ENCODE results near the gene TRAF7. TPM values are rescaled to one million over a fixed set of nuclear protein-coding genes. Genes with fewer than 3 reads are reported as not detected.
"Not testable (repeated sequence)": the region's sequence is repeated elsewhere in the genome, so short reads cannot be mapped to it uniquely, and the experiment has no call there.

Gene TRAF7
- total RNA-seq, 1 donor from 2014 or later, result 70.7 TPM

- intact Hi-C loops (cut with micrococcal nuclease), result no loop called here
Observed at GRCh38 chr16:2199095-2199494, 43.5 kb downstream of the TRAF7 start.

GRCh38 chr16:2199621-2200139 lies 44.1 kb downstream of the TRAF7 start:
- Mint-ChIP-seq H3K4me3 (ENCODE audit: low read depth) (no peak overlapping the region), H3K4me1 (ENCODE audit: low read depth) (peaks cover 6% of the 10 kb centered on the region), H3K36me3 (ENCODE audit: low read depth) (no peaks in the 10 kb centered on the region), H3K27ac (no peak overlapping the region), H3K27me3 (ENCODE audit: low read depth) (peaks cover 46% of the 10 kb centered on the region), H3K9me3 (no peaks in the 10 kb centered on the region)
- no peak for DNase-seq (ENCODE audit: low spot score)
- intact Hi-C loops (cut with micrococcal nuclease), result no loop called here

More at GRCh38 chr16:2199095-2199494, 43.5 kb downstream of the TRAF7 start:
- H3K4me1 Mint-ChIP-seq (ENCODE audit: low read depth), result peaks cover 2% of the 10 kb centered on the region
- H3K4me3 Mint-ChIP-seq (ENCODE audit: low read depth), result no peak overlapping the region
- peaks cover 47% of the 10 kb centered on the region for H3K27me3 Mint-ChIP-seq (ENCODE audit: low read depth)
- no peaks in the 10 kb centered on the region for H3K36me3 Mint-ChIP-seq (ENCODE audit: low read depth)
- H3K9me3 Mint-ChIP-seq, result no peaks in the 10 kb centered on the region
- no peak overlapping the region for H3K27ac Mint-ChIP-seq
- no peak for DNase-seq (ENCODE audit: low spot score)

DNA sequence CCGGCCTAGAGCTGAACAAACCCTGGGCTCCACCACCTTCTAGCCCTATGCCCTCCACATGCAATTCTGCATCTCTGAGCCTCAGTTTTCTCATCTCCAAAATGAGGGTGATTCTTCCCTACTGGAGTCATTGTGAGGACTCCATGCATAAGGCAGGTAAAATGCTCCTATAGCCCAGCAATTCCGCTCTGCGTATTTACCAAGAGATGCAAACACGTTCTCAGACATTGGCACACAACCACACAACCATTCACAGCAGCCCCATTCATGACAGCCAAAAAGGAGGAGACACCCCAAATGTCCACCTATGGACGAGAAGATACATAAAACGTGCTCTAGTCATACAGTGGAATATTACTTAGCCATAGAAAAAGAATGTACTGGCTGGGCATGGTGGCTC lies 44.7 kb downstream of the TRAF7 start:
- no peak for DNase-seq (ENCODE audit: low spot score)
- H3K27ac Mint-ChIP-seq, result no peak overlapping the region
- H3K27me3 Mint-ChIP-seq (ENCODE audit: low read depth), result peaks cover 40% of the 10 kb centered on the region
- H3K9me3 Mint-ChIP-seq, result no peaks in the 10 kb centered on the region
- H3K4me3 Mint-ChIP-seq (ENCODE audit: low read depth), result no peak overlapping the region
- intact Hi-C loops (cut with micrococcal nuclease), result no loop called here
- no peaks in the 10 kb centered on the region for H3K36me3 Mint-ChIP-seq (ENCODE audit: low read depth)
- H3K4me1 Mint-ChIP-seq (ENCODE audit: low read depth), result peaks cover 8% of the 10 kb centered on the region

GRCh38 chr16:2203119-2203688 lies 47.6 kb downstream of the TRAF7 start:
- Mint-ChIP-seq H3K4me1 (ENCODE audit: low read depth) (peaks cover 18% of the 10 kb centered on the region), H3K4me3 (ENCODE audit: low read depth) (peak overlapping the region; percentile 50), H3K27me3 (ENCODE audit: low read depth) (peaks cover 28% of the 10 kb centered on the region), H3K36me3 (ENCODE audit: low read depth) (peaks cover 19% of the 10 kb centered on the region)
- DNase-seq (ENCODE audit: low spot score); intact Hi-C loops (cut with micrococcal nuclease); H3K9me3 Mint-ChIP-seq; H3K27ac Mint-ChIP-seq: not testable (repeated sequence)

GRCh38 chr16:2204416-2205103 lies 49.0 kb downstream of the TRAF7 start:
- Mint-ChIP-seq H3K4me1 (ENCODE audit: low read depth) (peaks cover 18% of the 10 kb centered on the region), H3K36me3 (ENCODE audit: low read depth) (peaks cover 26% of the 10 kb centered on the region), H3K27ac (peak overlapping the region; percentile 24), H3K9me3 (no peaks in the 10 kb centered on the region), H3K27me3 (ENCODE audit: low read depth) (peaks cover 18% of the 10 kb centered on the region), H3K4me3 (ENCODE audit: low read depth) (peak overlapping the region; percentile 81)
- intact Hi-C loops (cut with micrococcal nuclease), result loop anchor here (1.0 kb wide), 1 partner anchor 19 kb away; the partner anchor contains the start of gene E4F1
- DNase-seq (ENCODE audit: low spot score), result no peak

DNA sequence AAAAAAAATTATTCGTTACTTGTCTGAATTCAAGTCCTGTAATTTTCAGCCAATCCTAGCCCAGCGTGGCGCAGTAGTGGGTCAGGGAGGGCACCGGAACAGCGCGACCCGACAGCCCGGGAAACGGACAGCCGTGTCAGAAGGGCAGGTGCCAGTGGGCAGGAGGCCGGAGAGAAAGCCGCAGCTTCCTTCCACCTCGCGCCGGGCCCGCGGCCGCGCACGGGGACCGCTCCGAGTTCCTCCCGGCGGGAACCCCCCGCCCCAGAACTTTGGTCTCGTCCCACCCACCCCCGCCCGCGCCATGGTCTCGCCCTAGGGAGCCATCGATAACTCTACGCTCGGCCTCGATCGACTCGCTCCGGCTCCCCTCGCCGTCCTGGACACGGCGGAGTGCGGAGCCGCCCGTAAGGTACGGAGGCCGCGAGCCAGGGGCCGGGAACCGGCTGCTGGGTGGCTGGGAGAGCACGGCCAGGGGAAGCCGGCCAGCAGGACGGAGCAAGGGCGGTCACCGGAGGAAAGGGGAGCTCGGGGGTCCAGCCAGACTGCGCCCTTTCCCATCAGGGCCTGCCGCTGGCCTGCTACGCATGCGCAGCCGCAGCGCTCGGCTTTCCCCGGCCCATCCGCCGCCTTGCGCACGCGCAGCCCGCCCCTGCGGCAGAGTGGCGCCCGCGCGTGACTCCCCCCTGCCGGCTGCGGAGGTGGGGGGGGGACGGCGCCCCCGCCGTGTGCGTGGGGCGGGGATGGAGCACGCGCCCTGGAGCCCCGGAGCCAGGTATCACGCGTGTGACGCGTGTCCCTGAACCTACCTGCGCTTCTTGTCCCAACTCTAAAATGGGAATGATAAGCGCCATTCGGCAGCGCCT lies 49.8 kb downstream of the TRAF7 start, which contains the start of gene MLST8:
Gene MLST8, plus strand, starts transcription at position 351 of the 863 bp plus-strand sequence. CDS start 632 bp downstream, outside the sequence.
- Mint-ChIP-seq H3K4me1 (ENCODE audit: low read depth) (peaks cover 18% of the 10 kb centered on the region), H3K36me3 (ENCODE audit: low read depth) (peaks cover 26% of the 10 kb centered on the region), H3K4me3 (ENCODE audit: low read depth) (peak within 1 kb of the TSS; percentile 81), H3K27me3 (ENCODE audit: low read depth) (peaks cover 12% of the 10 kb centered on the region), H3K9me3 (no peaks in the 10 kb centered on the region), H3K27ac (peak within 1 kb of the TSS; percentile 69)
- intact Hi-C loops (cut with micrococcal nuclease), result loop anchor here (1.0 kb wide), 1 partner anchor 18 kb away; the partner anchor contains the start of gene E4F1
- peak; percentile 89 for DNase-seq (ENCODE audit: low spot score)

- Mint-ChIP-seq H3K27me3 (ENCODE audit: low read depth) (peaks cover 10% of the 10 kb centered on the region), H3K4me1 (ENCODE audit: low read depth) (peaks cover 18% of the 10 kb centered on the region), H3K36me3 (ENCODE audit: low read depth) (peaks cover 26% of the 10 kb centered on the region), H3K4me3 (ENCODE audit: low read depth) (peak overlapping the region; percentile 74), H3K27ac (peak overlapping the region; percentile 69), H3K9me3 (no peaks in the 10 kb centered on the region)
- intact Hi-C loops (cut with micrococcal nuclease), result loop anchor here (1.0 kb wide), 1 partner anchor 17 kb away; the partner anchor contains the start of gene E4F1
- DNase-seq (ENCODE audit: low spot score), result no peak
Observed at GRCh38 chr16:2205967-2206313, 50.4 kb downstream of the TRAF7 start.

GRCh38 chr16:2206420-2206779 lies 50.8 kb downstream of the TRAF7 start:
- Mint-ChIP-seq H3K4me3 (ENCODE audit: low read depth) (peak overlapping the region; percentile 74), H3K36me3 (ENCODE audit: low read depth) (peaks cover 26% of the 10 kb centered on the region), H3K4me1 (ENCODE audit: low read depth) (peaks cover 18% of the 10 kb centered on the region), H3K27me3 (ENCODE audit: low read depth) (peaks cover 10% of the 10 kb centered on the region), H3K27ac (peak overlapping the region; percentile 44), H3K9me3 (no peaks in the 10 kb centered on the region)
- DNase-seq (ENCODE audit: low spot score), result no peak
- intact Hi-C loops (cut with micrococcal nuclease), result no loop called here

DNA sequence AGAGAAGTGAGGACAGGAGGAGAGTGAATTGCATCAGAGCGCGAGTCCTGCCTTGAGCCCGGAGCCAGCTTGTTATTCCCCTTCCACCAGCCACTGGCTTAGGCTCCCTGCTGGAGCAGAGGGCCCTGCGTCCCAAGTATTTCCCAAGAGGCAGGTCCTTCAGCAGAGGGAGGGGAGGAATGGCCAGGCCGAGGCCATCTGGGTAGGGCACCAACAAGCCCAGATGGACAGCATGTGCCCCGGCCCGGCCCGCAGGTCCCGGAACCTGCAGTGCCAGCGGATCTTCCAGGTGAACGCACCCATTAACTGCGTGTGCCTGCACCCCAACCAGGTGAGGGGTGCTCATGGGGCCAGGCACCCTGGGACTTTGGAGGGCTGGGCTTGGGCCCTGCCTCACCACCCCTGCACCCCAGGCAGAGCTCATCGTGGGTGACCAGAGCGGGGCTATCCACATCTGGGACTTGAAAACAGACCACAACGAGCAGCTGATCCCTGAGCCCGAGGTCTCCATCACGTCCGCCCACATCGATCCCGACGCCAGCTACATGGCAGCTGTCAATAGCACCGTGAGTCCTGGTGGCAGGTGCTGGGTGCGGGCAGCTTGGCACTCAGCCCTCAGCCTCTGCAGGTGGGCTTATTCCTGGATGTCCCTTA lies 51.3 kb downstream of the TRAF7 start:
- H3K27me3 Mint-ChIP-seq (ENCODE audit: low read depth), result peaks cover 6% of the 10 kb centered on the region
- no peaks in the 10 kb centered on the region for H3K9me3 Mint-ChIP-seq
- intact Hi-C loops (cut with micrococcal nuclease), result no loop called here
- H3K4me1 Mint-ChIP-seq (ENCODE audit: low read depth), result peaks cover 19% of the 10 kb centered on the region
- peak overlapping the region; percentile 25 for H3K27ac Mint-ChIP-seq
- H3K4me3 Mint-ChIP-seq (ENCODE audit: low read depth), result peak overlapping the region; percentile 74
- H3K36me3 Mint-ChIP-seq (ENCODE audit: low read depth), result peaks cover 30% of the 10 kb centered on the region
- DNase-seq (ENCODE audit: low spot score), result no peak

DNA sequence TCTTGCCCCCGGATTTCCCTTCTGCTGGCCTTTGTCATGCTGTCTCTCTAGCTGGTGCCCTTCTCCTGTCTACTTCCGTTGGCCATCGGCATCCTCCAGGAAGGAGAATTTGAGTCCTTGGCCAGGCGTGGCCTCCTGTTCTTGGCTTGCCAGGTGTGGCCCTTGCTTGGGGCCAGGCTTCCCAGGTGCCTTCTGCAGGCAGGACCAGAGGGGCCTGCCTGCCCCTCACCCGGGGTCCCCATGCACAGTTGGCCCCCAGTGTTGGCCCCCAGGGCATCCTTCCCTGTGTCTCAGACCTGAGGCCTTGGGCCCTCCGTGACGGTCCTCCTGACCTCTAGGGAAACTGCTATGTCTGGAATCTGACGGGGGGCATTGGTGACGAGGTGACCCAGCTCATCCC lies 52.3 kb downstream of the TRAF7 start:
- Mint-ChIP-seq H3K27ac (peak overlapping the region; percentile 25), H3K27me3 (ENCODE audit: low read depth) (no peaks in the 10 kb centered on the region), H3K4me3 (ENCODE audit: low read depth) (peak overlapping the region; percentile 64), H3K36me3 (ENCODE audit: low read depth) (peaks cover 38% of the 10 kb centered on the region), H3K4me1 (ENCODE audit: low read depth) (peaks cover 25% of the 10 kb centered on the region), H3K9me3 (no peaks in the 10 kb centered on the region)
- no peak for DNase-seq (ENCODE audit: low spot score)
- intact Hi-C loops (cut with micrococcal nuclease), result no loop called here

GRCh38 chr16:2208308-2208707 lies 52.7 kb downstream of the TRAF7 start:
- H3K4me3 Mint-ChIP-seq (ENCODE audit: low read depth), result no peak overlapping the region
- H3K27me3 Mint-ChIP-seq (ENCODE audit: low read depth), result no peaks in the 10 kb centered on the region
- H3K4me1 Mint-ChIP-seq (ENCODE audit: low read depth), result peaks cover 28% of the 10 kb centered on the region
- no peak overlapping the region for H3K27ac Mint-ChIP-seq
- intact Hi-C loops (cut with micrococcal nuclease), result no loop called here
- no peak for DNase-seq (ENCODE audit: low spot score)
- no peaks in the 10 kb centered on the region for H3K9me3 Mint-ChIP-seq
- H3K36me3 Mint-ChIP-seq (ENCODE audit: low read depth), result peaks cover 43% of the 10 kb centered on the region

DNA sequence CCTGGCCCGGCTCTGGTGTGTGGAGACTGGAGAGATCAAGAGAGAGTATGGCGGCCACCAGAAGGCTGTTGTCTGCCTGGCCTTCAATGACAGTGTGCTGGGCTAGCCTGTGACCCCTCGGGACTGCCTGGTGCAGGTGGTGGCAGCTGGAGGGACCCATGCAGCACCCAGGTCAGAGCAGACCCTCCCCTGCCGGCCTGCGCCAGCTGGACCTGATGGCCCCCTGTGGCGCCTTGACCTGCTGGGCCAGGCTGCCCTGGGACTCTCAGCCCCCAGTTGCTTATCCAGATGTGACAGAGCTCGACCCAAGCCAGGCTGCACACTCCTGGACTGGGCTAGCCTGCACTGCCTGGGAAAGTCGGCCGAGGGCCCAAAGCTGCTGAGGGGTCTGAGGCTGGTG lies 53.2 kb downstream of the TRAF7 start:
- Mint-ChIP-seq H3K36me3 (ENCODE audit: low read depth) (peaks cover 47% of the 10 kb centered on the region), H3K4me1 (ENCODE audit: low read depth) (peaks cover 29% of the 10 kb centered on the region), H3K9me3 (no peaks in the 10 kb centered on the region), H3K27ac (no peak overlapping the region), H3K4me3 (ENCODE audit: low read depth) (no peak overlapping the region), H3K27me3 (ENCODE audit: low read depth) (no peaks in the 10 kb centered on the region)
- intact Hi-C loops (cut with micrococcal nuclease), result no loop called here
- DNase-seq (ENCODE audit: low spot score), result no peak

Data from activated T-helper 2 cell treated with anti-CD3 and anti-CD28 coated beads, Interferon-gamma antibody, Interleukin-2, Interleukin-4, amounts not matched to agents 10 μg/mL and 5 μg/mL and 100 μg/mL, durations not matched to agents 14 hours and 24 hours and 36 hours (primary cell).